Measurements from ENCODE around the gene FSTL5.

DNA sequence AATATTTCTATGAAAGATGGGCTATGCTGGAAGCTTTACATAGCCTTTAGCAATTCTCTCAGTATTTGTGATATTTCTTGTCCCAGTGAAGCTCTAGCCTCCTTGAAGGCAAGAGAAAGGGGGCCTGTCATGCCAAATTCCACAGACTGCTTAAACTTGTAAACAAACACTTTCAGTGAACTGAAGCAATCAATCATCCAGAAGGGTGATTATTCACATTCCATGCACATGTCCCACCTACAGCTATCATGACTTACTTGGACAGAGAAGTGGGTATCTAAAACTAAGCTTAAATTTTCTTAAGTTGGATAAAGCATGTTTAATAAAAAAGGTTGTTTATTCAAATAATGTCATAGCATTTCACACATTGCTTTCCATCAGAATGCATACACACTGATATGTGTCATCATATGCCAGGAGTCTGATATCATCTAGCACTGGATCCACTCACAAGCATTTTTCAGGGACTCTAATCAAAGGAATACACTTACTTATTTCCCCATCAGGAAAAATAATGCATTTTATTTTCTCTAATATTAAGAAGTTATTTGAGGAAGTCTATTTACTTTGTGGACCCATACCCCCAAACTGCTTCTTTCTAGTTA is 1.2 kb upstream of the FSTL5 start:
- TF ChIP-seq, protein P1, sequence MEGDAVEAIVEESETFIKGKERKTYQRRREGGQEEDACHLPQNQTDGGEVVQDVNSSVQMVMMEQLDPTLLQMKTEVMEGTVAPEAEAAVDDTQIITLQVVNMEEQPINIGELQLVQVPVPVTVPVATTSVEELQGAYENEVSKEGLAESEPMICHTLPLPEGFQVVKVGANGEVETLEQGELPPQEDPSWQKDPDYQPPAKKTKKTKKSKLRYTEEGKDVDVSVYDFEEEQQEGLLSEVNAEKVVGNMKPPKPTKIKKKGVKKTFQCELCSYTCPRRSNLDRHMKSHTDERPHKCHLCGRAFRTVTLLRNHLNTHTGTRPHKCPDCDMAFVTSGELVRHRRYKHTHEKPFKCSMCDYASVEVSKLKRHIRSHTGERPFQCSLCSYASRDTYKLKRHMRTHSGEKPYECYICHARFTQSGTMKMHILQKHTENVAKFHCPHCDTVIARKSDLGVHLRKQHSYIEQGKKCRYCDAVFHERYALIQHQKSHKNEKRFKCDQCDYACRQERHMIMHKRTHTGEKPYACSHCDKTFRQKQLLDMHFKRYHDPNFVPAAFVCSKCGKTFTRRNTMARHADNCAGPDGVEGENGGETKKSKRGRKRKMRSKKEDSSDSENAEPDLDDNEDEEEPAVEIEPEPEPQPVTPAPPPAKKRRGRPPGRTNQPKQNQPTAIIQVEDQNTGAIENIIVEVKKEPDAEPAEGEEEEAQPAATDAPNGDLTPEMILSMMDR (IDR thresholded peaks at IDR 0.05) = no peak
- TF ChIP-seq HMGA2 (CRISPR knock-in tag; IDR thresholded peaks at IDR 0.05) (no peak), NR1H2 (CRISPR knock-in tag; IDR thresholded peaks at IDR 0.05) (no peak), ZNF232 (CRISPR knock-in tag; IDR thresholded peaks at IDR 0.05) (no peak), ZNF416 (CRISPR knock-in tag; IDR thresholded peaks at IDR 0.05) (no peak)
- TF ChIP-seq, protein P2, sequence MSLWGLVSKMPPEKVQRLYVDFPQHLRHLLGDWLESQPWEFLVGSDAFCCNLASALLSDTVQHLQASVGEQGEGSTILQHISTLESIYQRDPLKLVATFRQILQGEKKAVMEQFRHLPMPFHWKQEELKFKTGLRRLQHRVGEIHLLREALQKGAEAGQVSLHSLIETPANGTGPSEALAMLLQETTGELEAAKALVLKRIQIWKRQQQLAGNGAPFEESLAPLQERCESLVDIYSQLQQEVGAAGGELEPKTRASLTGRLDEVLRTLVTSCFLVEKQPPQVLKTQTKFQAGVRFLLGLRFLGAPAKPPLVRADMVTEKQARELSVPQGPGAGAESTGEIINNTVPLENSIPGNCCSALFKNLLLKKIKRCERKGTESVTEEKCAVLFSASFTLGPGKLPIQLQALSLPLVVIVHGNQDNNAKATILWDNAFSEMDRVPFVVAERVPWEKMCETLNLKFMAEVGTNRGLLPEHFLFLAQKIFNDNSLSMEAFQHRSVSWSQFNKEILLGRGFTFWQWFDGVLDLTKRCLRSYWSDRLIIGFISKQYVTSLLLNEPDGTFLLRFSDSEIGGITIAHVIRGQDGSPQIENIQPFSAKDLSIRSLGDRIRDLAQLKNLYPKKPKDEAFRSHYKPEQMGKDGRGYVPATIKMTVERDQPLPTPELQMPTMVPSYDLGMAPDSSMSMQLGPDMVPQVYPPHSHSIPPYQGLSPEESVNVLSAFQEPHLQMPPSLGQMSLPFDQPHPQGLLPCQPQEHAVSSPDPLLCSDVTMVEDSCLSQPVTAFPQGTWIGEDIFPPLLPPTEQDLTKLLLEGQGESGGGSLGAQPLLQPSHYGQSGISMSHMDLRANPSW (CRISPR knock-in tag; conservative IDR thresholded peaks at IDR 0.05; ENCODE audit: low read depth) = no peak
- TF ChIP-seq, protein P3, sequence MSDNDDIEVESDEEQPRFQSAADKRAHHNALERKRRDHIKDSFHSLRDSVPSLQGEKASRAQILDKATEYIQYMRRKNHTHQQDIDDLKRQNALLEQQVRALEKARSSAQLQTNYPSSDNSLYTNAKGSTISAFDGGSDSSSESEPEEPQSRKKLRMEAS (CRISPR knock-in tag; IDR thresholded peaks at IDR 0.05) = no peak
- TF ChIP-seq, protein P4, sequence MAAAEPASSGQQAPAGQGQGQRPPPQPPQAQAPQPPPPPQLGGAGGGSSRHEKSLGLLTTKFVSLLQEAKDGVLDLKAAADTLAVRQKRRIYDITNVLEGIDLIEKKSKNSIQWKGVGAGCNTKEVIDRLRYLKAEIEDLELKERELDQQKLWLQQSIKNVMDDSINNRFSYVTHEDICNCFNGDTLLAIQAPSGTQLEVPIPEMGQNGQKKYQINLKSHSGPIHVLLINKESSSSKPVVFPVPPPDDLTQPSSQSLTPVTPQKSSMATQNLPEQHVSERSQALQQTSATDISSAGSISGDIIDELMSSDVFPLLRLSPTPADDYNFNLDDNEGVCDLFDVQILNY (CRISPR knock-in tag; IDR thresholded peaks at IDR 0.05) = no peak
